Neutrophil (primary cell): ENCODE measurements around the gene ANKFY1.

ENCODE experiments used
- H3K27ac ChIP-seq: fragments of 200-600 bp; sonication (generic); 2 replicates; pipeline ENCODE4 v1.5.1; 2016; ENCODE audit warnings: mild to moderate bottlenecking, moderate library complexity
- H3K27me3 ChIP-seq: fragments of 200-600 bp; sonication (generic); 2 replicates; pipeline ENCODE4 v1.6.0; 2016; ENCODE audit warnings: mild to moderate bottlenecking
- H3K36me3 ChIP-seq: fragments of 200-600 bp; sonication (generic); 2 replicates; pipeline ENCODE4 v1.5.1; 2017
- H3K4me1 ChIP-seq, 2 experiments: fragments of 200-600 bp in 1 of 2; sonication (generic) in 1 of 2; 1 replicate in 1 of 2; 2 replicates in 1 of 2; pipeline versions ENCODE4 v1.5.1 to v1.6.1; 2013 to 2016; ENCODE audit warnings: low read depth in 1 of 2, low read length in 1 of 2, mild to moderate bottlenecking in 1 of 2, moderate library complexity in 1 of 2; ENCODE audit not compliant: control insufficient read depth in 1 of 2, insufficient read depth in 1 of 2
- H3K4me3 ChIP-seq, 2 experiments: fragments of 200-600 bp in 1 of 2; sonication (generic) in 1 of 2; 1 replicate in 1 of 2; 2 replicates in 1 of 2; pipeline ENCODE4 v1.5.1; 2013 to 2016; ENCODE audit warnings: low read depth in 1 of 2, low read length in 1 of 2, mild to moderate bottlenecking in 1 of 2, moderate library complexity in 1 of 2
- H3K9me3 ChIP-seq: fragments of 200-600 bp; sonication (generic); 2 replicates; pipeline ENCODE4 v1.5.1; 2016
- TF ChIP-seq, protein P1 (sequence below): fragments of 200-600 bp; sonication (generic); IDR thresholded peaks from 2 replicates; pipeline ENCODE4 v1.5.1; 2016; ENCODE audit warnings: antibody characterized with exemption

ANKFY1 gene

DNA sequence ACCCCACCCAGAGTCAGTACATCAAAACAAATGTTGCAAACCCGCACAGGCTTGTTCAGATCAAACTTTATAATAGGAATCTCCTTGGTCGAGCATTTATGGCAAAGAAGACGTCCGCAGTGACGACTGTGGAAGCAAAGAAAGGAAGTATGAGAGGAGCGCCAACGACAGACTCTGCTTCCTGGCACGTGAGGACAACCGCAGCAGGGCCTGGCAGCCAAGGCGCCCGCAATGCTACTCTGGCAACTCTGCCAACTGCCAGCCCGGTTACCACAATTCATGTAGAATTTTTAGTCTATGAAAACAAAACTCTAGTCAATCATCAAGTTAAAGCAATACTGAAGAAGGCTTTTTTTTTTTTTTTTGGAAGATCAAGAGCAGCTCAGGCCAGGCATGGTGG, 96.0 kb downstream of the ANKFY1 start:
- H3K27me3 ChIP-seq = no peaks in the 10 kb centered on the region
- peaks cover 80% of the 10 kb centered on the region for H3K36me3 ChIP-seq
- TF ChIP-seq, protein P1, sequence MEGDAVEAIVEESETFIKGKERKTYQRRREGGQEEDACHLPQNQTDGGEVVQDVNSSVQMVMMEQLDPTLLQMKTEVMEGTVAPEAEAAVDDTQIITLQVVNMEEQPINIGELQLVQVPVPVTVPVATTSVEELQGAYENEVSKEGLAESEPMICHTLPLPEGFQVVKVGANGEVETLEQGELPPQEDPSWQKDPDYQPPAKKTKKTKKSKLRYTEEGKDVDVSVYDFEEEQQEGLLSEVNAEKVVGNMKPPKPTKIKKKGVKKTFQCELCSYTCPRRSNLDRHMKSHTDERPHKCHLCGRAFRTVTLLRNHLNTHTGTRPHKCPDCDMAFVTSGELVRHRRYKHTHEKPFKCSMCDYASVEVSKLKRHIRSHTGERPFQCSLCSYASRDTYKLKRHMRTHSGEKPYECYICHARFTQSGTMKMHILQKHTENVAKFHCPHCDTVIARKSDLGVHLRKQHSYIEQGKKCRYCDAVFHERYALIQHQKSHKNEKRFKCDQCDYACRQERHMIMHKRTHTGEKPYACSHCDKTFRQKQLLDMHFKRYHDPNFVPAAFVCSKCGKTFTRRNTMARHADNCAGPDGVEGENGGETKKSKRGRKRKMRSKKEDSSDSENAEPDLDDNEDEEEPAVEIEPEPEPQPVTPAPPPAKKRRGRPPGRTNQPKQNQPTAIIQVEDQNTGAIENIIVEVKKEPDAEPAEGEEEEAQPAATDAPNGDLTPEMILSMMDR = no peak
- peak overlapping the region; percentile 75 for H3K27ac ChIP-seq
- H3K4me3 ChIP-seq = no peak overlapping the region
- H3K4me1 ChIP-seq = peaks cover 5 to 17% of the 10 kb centered on the region in 2 experiments
- H3K9me3 ChIP-seq = no peaks in the 10 kb centered on the region

DNA sequence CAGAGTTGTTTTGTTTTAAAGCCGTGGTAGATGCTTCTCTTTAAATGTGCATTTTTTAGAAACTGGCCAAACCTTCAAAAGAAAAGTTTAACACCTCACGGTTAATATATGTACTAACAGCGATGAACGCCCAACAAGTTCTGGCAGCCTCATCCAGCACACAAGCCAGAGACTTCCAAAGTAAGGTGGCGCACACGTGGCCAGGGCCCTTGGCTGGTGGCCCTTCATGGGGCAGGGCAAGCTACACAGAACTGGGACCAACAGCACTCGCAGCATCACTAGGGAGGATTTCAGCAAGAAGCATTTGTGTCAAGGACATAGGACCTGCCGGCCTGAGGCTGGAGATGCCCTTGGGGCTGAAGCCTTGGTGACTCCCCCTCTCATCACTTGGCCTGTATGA, 97.4 kb downstream of the ANKFY1 start:
- H3K27me3 ChIP-seq = no peaks in the 10 kb centered on the region
- no peak overlapping the region for H3K4me3 ChIP-seq
- H3K4me1 ChIP-seq = peaks cover 18 to 31% of the 10 kb centered on the region in 2 experiments
- H3K9me3 ChIP-seq = no peaks in the 10 kb centered on the region
- no peak overlapping the region for H3K27ac ChIP-seq
- H3K36me3 ChIP-seq = peaks cover 66% of the 10 kb centered on the region
- TF ChIP-seq, protein P1 = no peak

DNA sequence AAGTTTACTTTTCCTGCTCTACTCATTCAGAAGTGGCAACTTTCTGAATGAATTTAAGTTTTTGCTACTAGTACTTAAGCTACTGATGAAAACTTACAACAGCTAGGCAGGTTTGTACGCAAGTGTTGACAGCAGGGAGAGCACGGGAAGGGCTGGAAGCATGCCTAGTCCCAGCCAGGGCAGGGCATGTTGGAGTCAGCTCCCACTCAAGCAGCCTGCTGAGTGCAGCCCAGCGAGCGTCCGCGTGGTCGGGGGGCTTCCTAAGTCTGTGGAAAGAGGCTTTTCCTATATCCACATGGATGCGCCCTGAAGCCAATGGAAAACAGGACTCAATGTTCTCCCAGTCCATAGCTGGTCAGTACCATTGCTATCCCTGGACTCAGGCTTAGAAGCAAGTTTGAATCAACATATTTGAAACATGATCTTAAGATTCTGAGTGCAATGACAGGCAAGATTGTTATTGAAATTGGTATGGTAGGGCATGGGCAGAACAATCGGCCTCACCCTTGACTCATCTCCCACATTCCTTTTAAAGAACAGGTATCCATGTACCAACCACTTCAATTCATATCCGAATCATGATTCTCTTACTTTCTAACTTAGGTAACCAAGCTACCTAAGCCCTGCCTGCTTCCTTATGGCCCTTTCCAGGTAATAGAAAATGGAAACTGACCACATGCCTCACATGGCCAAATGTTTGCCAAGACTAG, 98.3 kb downstream of the ANKFY1 start:
- Histone ChIP-seq H3K27me3 (no peaks in the 10 kb centered on the region), H3K36me3 (peaks cover 57% of the 10 kb centered on the region), H3K27ac (no peak overlapping the region), H3K4me1 (peaks cover 25 to 39% of the 10 kb centered on the region in 2 experiments), H3K4me3 (no peak overlapping the region), H3K9me3 (no peaks in the 10 kb centered on the region)
- TF ChIP-seq, protein P1 = no peak

DNA sequence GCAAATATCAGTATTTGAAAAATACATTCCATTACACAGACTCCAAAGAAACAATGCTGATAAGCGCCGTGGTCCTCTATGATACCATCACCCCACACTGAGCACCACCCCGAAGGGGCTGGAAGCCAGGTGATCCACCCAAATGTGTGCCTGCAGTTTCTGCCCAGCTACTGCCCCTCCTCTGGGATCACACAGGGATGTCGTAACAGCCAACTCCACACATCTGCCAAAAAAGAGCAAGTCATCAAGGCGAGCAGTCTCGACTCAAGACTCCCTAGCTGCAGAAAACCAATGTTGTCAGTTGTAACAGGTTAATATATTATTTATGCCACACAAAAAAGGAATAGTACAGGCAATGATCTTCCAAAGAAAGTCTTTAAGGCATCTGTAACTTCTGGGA, 99.8 kb downstream of the ANKFY1 start:
- Histone ChIP-seq H3K27me3 (no peaks in the 10 kb centered on the region), H3K36me3 (peaks cover 41% of the 10 kb centered on the region), H3K27ac (no peak overlapping the region), H3K9me3 (no peaks in the 10 kb centered on the region), H3K4me1 (peaks cover 25 to 39% of the 10 kb centered on the region in 2 experiments), H3K4me3 (no peak overlapping the region)
- TF ChIP-seq, protein P1 = no peak

DNA sequence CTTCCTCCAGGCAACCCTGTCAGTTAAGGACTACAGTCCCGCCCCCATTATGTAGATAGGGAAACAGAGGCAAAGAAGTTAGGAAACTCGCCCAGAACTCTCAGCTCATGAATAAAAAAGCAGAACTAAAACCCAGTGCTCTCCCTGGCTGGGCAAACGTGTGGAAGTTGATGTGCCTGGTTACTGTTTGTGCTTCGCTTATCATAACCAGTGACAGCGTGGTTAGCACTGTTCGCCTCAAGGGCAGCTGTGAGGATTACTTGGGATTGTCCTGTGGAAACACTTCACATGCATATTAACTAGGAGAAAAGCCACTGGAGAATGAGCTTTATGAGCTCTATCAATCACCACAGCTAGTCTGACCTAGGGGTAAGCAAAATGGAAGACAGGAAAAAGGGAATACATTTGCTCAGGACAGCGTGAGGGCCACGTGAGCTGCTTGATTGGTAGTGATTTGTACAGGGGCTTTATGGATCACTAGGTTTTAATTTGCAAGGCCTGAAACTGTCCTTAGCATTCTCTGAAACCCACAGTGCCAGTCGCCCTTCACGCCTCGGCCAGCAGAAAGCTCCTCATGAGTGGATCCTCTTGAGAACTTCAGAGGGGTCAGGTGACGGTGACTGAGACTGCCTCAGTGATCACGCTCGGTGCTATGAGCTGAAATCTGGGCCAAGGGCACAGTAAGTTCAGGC, 100.9 kb downstream of the ANKFY1 start:
- no peak overlapping the region for H3K4me3 ChIP-seq
- H3K36me3 ChIP-seq = peaks cover 34% of the 10 kb centered on the region
- TF ChIP-seq, protein P1 = no peak
- peaks cover 25 to 35% of the 10 kb centered on the region in 2 experiments for H3K4me1 ChIP-seq
- no peaks in the 10 kb centered on the region for H3K27me3 ChIP-seq
- H3K9me3 ChIP-seq = no peaks in the 10 kb centered on the region
- peak overlapping the region; percentile 80 for H3K27ac ChIP-seq
